Measurements from ENCODE around the gene SPATA32. TPM values are rescaled to one million over a fixed set of nuclear protein-coding genes. Genes with fewer than 3 reads are reported as not detected.

Gene SPATA32
- total RNA-seq, 1 donor: not detected

GRCh38 chr17:45309400-45309799 is 47.5 kb upstream of the SPATA32 start:
- no peak for TF ChIP-seq CTCF (IDR thresholded peaks at IDR 0.05; ENCODE audit: extremely low read depth, low read depth, low read length)

GRCh38 chr17:45308840-45309239 is 46.9 kb upstream of the SPATA32 start:
- no peak overlapping the region for H3K27ac ChIP-seq (ENCODE audit: low read depth, low read length)
- DNase-seq (ENCODE audit: insufficient read length, low spot score, missing footprints): no peak
- peaks cover 32% of the 10 kb centered on the region for H3K36me3 ChIP-seq (ENCODE audit: insufficient read depth, low read length)
- peaks cover 90% of the 10 kb centered on the region for H3K79me2 ChIP-seq (ENCODE audit: insufficient read depth, low read length)
- H3K4me1 ChIP-seq (ENCODE audit: insufficient read depth, low read length): peaks cover 63% of the 10 kb centered on the region
- no peaks in the 10 kb centered on the region for H3K9me3 ChIP-seq (ENCODE audit: low read depth, low read length)
- no peak for TF ChIP-seq CTCF (IDR thresholded peaks at IDR 0.05; ENCODE audit: extremely low read depth, low read depth, low read length)
- H3K4me3 ChIP-seq (ENCODE audit: insufficient read depth, low read length): no peak overlapping the region
- H3K4me2 ChIP-seq (ENCODE audit: insufficient read depth, low read length): no peak overlapping the region
- H4K20me1 ChIP-seq (ENCODE audit: insufficient read depth, low read length): peaks cover 71% of the 10 kb centered on the region
- H3K27me3 ChIP-seq (ENCODE audit: insufficient read depth, low read length): no peaks in the 10 kb centered on the region
- no peak overlapping the region for H2AFZ ChIP-seq (ENCODE audit: low read length)

More at GRCh38 chr17:45309400-45309799, 47.5 kb upstream of the SPATA32 start:
- Histone ChIP-seq H3K4me1 (ENCODE audit: insufficient read depth, low read length) (peaks cover 69% of the 10 kb centered on the region), H3K79me2 (ENCODE audit: insufficient read depth, low read length) (peaks cover 90% of the 10 kb centered on the region), H3K4me3 (ENCODE audit: insufficient read depth, low read length) (no peak overlapping the region), H4K20me1 (ENCODE audit: insufficient read depth, low read length) (peaks cover 74% of the 10 kb centered on the region), H3K27ac (ENCODE audit: low read depth, low read length) (no peak overlapping the region), H3K9me3 (ENCODE audit: low read depth, low read length) (no peaks in the 10 kb centered on the region), H3K4me2 (ENCODE audit: insufficient read depth, low read length) (no peak overlapping the region), H3K27me3 (ENCODE audit: insufficient read depth, low read length) (no peaks in the 10 kb centered on the region), H2AFZ (ENCODE audit: low read length) (no peak overlapping the region), H3K36me3 (ENCODE audit: insufficient read depth, low read length) (peaks cover 32% of the 10 kb centered on the region)
- no peak for DNase-seq (ENCODE audit: insufficient read length, low spot score, missing footprints)

DNA sequence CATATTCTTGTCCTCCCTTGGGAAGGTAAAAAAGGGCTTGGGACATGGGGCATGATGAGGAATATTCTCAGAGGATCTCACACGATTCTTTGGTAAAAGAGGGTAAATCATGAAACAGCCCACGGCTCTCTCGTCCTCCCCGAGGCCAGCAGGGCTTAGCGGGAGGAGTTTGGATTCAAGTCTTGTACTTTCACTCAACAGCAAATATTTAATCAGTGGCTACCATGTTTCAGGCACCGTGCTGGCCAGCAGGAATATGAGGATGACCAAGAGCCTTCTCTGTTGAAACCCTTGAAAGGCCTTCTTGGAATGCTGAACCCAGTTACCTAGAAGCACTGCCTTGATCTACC is 46.1 kb upstream of the SPATA32 start:
- H3K27me3 ChIP-seq (ENCODE audit: insufficient read depth, low read length): no peaks in the 10 kb centered on the region
- DNase-seq (ENCODE audit: insufficient read length, low spot score, missing footprints): peak; percentile 54
- no peaks in the 10 kb centered on the region for H3K9me3 ChIP-seq (ENCODE audit: low read depth, low read length)
- peaks cover 55% of the 10 kb centered on the region for H3K4me1 ChIP-seq (ENCODE audit: insufficient read depth, low read length)
- peaks cover 32% of the 10 kb centered on the region for H3K36me3 ChIP-seq (ENCODE audit: insufficient read depth, low read length)
- peak overlapping the region; percentile 59 for H3K4me2 ChIP-seq (ENCODE audit: insufficient read depth, low read length)
- H3K79me2 ChIP-seq (ENCODE audit: insufficient read depth, low read length): peaks cover 90% of the 10 kb centered on the region
- no peak for TF ChIP-seq CTCF (IDR thresholded peaks at IDR 0.05; ENCODE audit: extremely low read depth, low read depth, low read length)
- H2AFZ ChIP-seq (ENCODE audit: low read length): no peak overlapping the region
- peak overlapping the region; percentile 90 for H3K27ac ChIP-seq (ENCODE audit: low read depth, low read length)
- peaks cover 64% of the 10 kb centered on the region for H4K20me1 ChIP-seq (ENCODE audit: insufficient read depth, low read length)
- H3K4me3 ChIP-seq (ENCODE audit: insufficient read depth, low read length): no peak overlapping the region

DNA sequence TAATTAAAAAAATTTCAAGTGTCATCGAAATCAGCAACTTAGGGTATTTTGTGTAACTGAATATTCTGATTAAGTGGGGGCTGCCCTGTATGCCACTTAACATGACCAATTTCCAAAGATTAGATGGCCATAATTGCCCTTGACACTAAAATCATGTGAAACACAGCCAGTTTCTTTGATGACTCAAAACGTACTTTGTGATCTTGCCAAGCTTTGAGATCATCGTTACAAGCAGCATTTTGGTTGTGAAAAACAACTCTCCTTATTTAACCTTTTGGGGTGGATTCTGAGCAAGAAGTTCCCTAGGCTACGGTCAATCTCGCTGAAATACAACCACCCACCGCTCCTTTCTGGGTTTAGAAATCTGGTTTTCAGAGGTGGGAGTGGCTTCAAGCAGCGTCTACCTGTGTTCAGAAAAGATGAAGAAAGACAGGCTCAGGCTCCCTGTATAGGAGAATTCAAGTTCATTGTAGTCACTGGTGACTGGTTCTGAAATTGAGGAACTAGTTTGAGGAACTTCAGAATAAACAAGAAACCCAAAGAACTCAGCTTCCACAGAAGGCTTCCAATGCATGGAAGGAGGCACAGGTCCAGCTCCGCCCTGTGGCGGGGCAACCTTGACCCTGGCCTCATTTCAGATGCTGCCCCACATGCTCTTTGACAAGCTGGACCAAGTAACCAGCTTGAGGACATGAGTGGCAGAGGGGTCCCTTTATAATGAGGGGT is 45.6 kb upstream of the SPATA32 start:
- Histone ChIP-seq H3K27me3 (ENCODE audit: insufficient read depth, low read length) (no peaks in the 10 kb centered on the region), H3K79me2 (ENCODE audit: insufficient read depth, low read length) (peaks cover 90% of the 10 kb centered on the region)

More for the DNA sequence above, 45.6 kb upstream of the SPATA32 start:
- peak; percentile 80 for DNase-seq (ENCODE audit: insufficient read length, low spot score, missing footprints)
- Histone ChIP-seq H4K20me1 (ENCODE audit: insufficient read depth, low read length) (peaks cover 64% of the 10 kb centered on the region), H2AFZ (ENCODE audit: low read length) (no peak overlapping the region), H3K4me1 (ENCODE audit: insufficient read depth, low read length) (peaks cover 55% of the 10 kb centered on the region), H3K9me3 (ENCODE audit: low read depth, low read length) (no peaks in the 10 kb centered on the region), H3K4me3 (ENCODE audit: insufficient read depth, low read length) (no peak overlapping the region), H3K4me2 (ENCODE audit: insufficient read depth, low read length) (peak overlapping the region; percentile 59), H3K36me3 (ENCODE audit: insufficient read depth, low read length) (peaks cover 32% of the 10 kb centered on the region), H3K27ac (ENCODE audit: low read depth, low read length) (peak overlapping the region; percentile 90)
- TF ChIP-seq CTCF (IDR thresholded peaks at IDR 0.05; ENCODE audit: extremely low read depth, low read depth, low read length): no peak
